HEK293 (cell line): Measurements from ENCODE around the gene DCHS1.

Source experiments
- CTCF ChIA-PET: fragments of 350-600 bp; formaldehyde crosslinking; extraction: SDS; loops from one replicate; lab custom pipeline; 2021; ENCODE audit warnings: antibody characterized with exemption; lab: Yijun Ruan, JAX
- POLR2A ChIA-PET: fragments of 300-600 bp; formaldehyde crosslinking; extraction: SDS; loops from one replicate; lab custom pipeline; 2020; ENCODE audit warnings: antibody characterized with exemption, inconsistent platforms; lab: Yijun Ruan, JAX
- H3K27ac ChIP-seq: fragments of 200-500 bp; sonication (Bioruptor generic); 2 replicates; pipeline ENCODE4 v1.5.1; 2014; ENCODE audit warnings: low read depth, low read length, control low read depth, inconsistent platforms; ENCODE audit errors: extremely low read depth
- H3K36me3 ChIP-seq, 2 experiments: fragments of 200-500 bp in 1 of 2; sonication (Bioruptor generic) in 1 of 2; 1 replicate in 1 of 2; 2 replicates in 1 of 2; pipeline ENCODE4 v1.5.1; 2014 to 2017; ENCODE audit warnings: inconsistent platforms in 2 of 2, low read length in 2 of 2; ENCODE audit not compliant: control insufficient read depth in 2 of 2, insufficient read depth in 1 of 2
- H3K4me1 ChIP-seq: fragments of 200-500 bp; sonication (Bioruptor generic); 2 replicates; pipeline ENCODE4 v1.5.1; 2014; ENCODE audit warnings: mild to moderate bottlenecking, low read length, inconsistent platforms; ENCODE audit not compliant: control insufficient read depth, insufficient read depth
- H3K4me3 ChIP-seq: 2 replicates; pipeline ENCODE4 v1.5.1; 2011; ENCODE audit warnings: low read depth, mild to moderate bottlenecking, control low read depth, low read length, moderate library complexity
- H3K9me3 ChIP-seq: fragments of 200-500 bp; sonication (Bioruptor generic); 2 replicates; pipeline ENCODE4 v1.5.1; 2014; ENCODE audit warnings: low read depth, low read length, inconsistent platforms; ENCODE audit not compliant: control insufficient read depth, insufficient read depth
- FEZF1 ChIP-seq: fragments of 450-650 bp; formaldehyde crosslinking; IDR thresholded peaks from 2 replicates; pipeline ENCODE4 v1.5.1; 2016; ENCODE audit warnings: missing biosample characterization, missing genetic modification characterization
- KLF7 ChIP-seq: fragments of 450-650 bp; formaldehyde crosslinking; IDR thresholded peaks from 2 replicates; pipeline ENCODE4 v1.5.1; 2016; ENCODE audit warnings: missing biosample characterization, missing genetic modification characterization, borderline replicate concordance
- KLF8 ChIP-seq: fragments of 450-650 bp; formaldehyde crosslinking; IDR thresholded peaks from 2 replicates; pipeline ENCODE4 v1.5.1; 2016; ENCODE audit warnings: missing biosample characterization, missing genetic modification characterization
- ZNF10 ChIP-seq: fragments of 450-650 bp; formaldehyde crosslinking; IDR thresholded peaks from 2 replicates; pipeline ENCODE4 v1.5.1; 2017; ENCODE audit warnings: missing biosample characterization, missing genetic modification characterization
- ZNF146 ChIP-seq: fragments of 450-650 bp; formaldehyde crosslinking; IDR thresholded peaks from 2 replicates; pipeline ENCODE4 v1.5.1; 2016; ENCODE audit warnings: missing biosample characterization, missing genetic modification characterization
- ZNF169 ChIP-seq: fragments of 450-650 bp; formaldehyde crosslinking; IDR thresholded peaks from 2 replicates; pipeline ENCODE4 v1.5.1; 2016; ENCODE audit warnings: missing biosample characterization, missing genetic modification characterization
- ZNF274 ChIP-seq, 2 experiments: fragments of 200-500 bp in 1 of 2; fragments of 450-650 bp in 1 of 2; sonication (Bioruptor generic) in 1 of 2; formaldehyde crosslinking in 1 of 2; IDR thresholded peaks; 2 replicates each; pipeline versions ENCODE4 v1.5.1 to v1.6.1; 2014 to 2016; ENCODE audit warnings: borderline replicate concordance in 1 of 2, inconsistent platforms in 1 of 2, low read length in 1 of 2, missing biosample characterization in 1 of 2, missing genetic modification characterization in 1 of 2
- ZNF335 ChIP-seq: fragments of 450-650 bp; formaldehyde crosslinking; conservative IDR thresholded peaks from 2 replicates; pipeline ENCODE4 v1.5.1; 2016; ENCODE audit warnings: missing biosample characterization, missing genetic modification characterization
- ZNF426 ChIP-seq: fragments of 450-650 bp; formaldehyde crosslinking; IDR thresholded peaks from 2 replicates; pipeline ENCODE4 v1.5.1; 2017; ENCODE audit warnings: missing biosample characterization, missing genetic modification characterization, mild to moderate bottlenecking, inconsistent platforms, moderate library complexity
- ZNF600 ChIP-seq: fragments of 450-650 bp; formaldehyde crosslinking; IDR thresholded peaks from 2 replicates; pipeline ENCODE4 v1.5.1; 2016; ENCODE audit warnings: missing biosample characterization, missing genetic modification characterization
- TF ChIP-seq, protein P1 (sequence below): fragments of 450-650 bp; formaldehyde crosslinking; IDR thresholded peaks from 2 replicates; pipeline ENCODE4 v1.5.1; 2016; ENCODE audit warnings: missing biosample characterization, missing genetic modification characterization
- TF ChIP-seq, protein P2 (sequence below): fragments of 450-650 bp; formaldehyde crosslinking; IDR thresholded peaks from 2 replicates; pipeline ENCODE4 v1.5.1; 2016; ENCODE audit warnings: missing biosample characterization, missing genetic modification characterization
- TF ChIP-seq, protein P3 (sequence below): fragments of 450-650 bp; formaldehyde crosslinking; IDR thresholded peaks from 2 replicates; pipeline ENCODE4 v1.5.0; 2017; ENCODE audit warnings: missing biosample characterization, missing genetic modification characterization, borderline replicate concordance
- TF ChIP-seq, protein P4 (sequence below): fragments of 450-650 bp; formaldehyde crosslinking; IDR thresholded peaks from 2 replicates; pipeline ENCODE4 v1.5.1; 2016; ENCODE audit warnings: missing biosample characterization, missing genetic modification characterization, borderline replicate concordance
- TF ChIP-seq, protein P5 (sequence below): fragments of 450-650 bp; formaldehyde crosslinking; IDR thresholded peaks from 2 replicates; pipeline ENCODE4 v1.5.1; 2016; ENCODE audit warnings: missing biosample characterization, missing genetic modification characterization

The DCHS1 gene

DNA sequence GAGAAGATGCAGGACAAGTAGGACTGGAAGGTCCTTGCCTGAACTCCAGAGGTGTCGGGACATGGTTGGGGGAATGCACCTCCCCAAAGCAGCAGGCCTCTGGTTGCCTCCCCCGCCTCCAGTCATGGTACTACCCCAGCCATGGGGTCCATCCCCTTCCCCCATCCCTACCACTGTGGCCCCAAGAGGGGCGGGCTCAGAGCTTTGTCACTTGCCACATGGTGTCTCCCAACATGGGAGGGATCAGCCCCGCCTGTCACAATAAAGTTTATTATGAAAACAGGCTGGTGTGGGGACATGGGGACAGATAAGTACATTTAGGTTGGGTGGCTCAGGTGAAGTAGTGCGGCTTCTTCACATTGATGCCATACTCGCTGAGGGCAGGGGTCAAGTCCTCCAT is 45.0 kb downstream of the DCHS1 start:
- Histone ChIP-seq H3K4me1 (no peaks in the 10 kb centered on the region), H3K4me3 (no peak overlapping the region)
- CTCF ChIA-PET = interaction anchor here (1.0 kb wide), 1 partner anchor 73 kb away, joined by 3 read pairs; no protein-coding TSS in a partner anchor
- TF ChIP-seq, protein P1, sequence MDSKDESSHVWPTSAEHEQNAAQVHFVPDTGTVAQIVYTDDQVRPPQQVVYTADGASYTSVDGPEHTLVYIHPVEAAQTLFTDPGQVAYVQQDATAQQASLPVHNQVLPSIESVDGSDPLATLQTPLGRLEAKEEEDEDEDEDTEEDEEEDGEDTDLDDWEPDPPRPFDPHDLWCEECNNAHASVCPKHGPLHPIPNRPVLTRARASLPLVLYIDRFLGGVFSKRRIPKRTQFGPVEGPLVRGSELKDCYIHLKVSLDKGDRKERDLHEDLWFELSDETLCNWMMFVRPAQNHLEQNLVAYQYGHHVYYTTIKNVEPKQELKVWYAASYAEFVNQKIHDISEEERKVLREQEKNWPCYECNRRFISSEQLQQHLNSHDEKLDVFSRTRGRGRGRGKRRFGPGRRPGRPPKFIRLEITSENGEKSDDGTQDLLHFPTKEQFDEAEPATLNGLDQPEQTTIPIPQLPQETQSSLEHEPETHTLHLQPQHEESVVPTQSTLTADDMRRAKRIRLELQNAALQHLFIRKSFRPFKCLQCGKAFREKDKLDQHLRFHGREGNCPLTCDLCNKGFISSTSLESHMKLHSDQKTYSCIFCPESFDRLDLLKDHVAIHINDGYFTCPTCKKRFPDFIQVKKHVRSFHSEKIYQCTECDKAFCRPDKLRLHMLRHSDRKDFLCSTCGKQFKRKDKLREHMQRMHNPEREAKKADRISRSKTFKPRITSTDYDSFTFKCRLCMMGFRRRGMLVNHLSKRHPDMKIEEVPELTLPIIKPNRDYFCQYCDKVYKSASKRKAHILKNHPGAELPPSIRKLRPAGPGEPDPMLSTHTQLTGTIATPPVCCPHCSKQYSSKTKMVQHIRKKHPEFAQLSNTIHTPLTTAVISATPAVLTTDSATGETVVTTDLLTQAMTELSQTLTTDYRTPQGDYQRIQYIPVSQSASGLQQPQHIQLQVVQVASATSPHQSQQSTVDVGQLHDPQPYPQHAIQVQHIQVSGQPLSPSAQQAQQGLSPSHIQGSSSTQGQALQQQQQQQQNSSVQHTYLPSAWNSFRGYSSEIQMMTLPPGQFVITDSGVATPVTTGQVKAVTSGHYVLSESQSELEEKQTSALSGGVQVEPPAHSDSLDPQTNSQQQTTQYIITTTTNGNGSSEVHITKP = peak; percentile 44; the same call in 1 of the 2 replicates
- no peak for TF ChIP-seq FEZF1 (tag by site-specific recombination)
- TF ChIP-seq, all 188 proteins: peak for 1
- Histone ChIP-seq H3K27ac (no peak overlapping the region), H3K36me3 (peaks cover 0 to 68% of the 10 kb centered on the region in 2 experiments; a peak in 1 of 3 replicates), H3K9me3 (no peaks in the 10 kb centered on the region)
- POLR2A ChIA-PET = interaction anchor here (1.7 kb wide), 2 partner anchors 9 to 11 kb away, joined by 7 to 8 read pairs; partner anchors contain the start of gene TPP1

DNA sequence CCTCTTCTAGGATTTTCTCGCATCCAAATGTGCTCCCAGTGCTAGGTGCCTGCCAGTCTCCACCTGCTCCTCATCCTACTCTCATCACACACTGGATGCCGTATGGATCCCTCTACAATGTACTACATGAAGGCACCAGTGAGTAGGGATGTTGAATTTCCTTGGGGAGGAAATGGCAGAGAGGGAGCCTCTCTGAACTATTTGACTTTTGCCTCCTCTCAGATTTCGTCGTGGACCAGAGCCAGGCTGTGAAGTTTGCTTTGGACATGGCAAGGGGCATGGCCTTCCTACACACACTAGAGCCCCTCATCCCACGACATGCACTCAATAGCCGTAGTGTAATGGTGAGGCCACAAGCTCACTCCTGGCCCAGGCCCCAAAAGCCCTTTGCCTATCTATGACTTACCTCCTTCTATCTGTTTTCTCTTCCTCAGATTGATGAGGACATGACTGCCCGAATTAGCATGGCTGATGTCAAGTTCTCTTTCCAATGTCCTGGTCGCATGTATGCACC is 46.0 kb downstream of the DCHS1 start:
- POLR2A ChIA-PET = interaction anchor here (1.3 kb wide), 1 partner anchor 74 kb away, joined by 6 read pairs; the partner anchor contains the start of gene MRPL17
- Histone ChIP-seq H3K9me3 (no peaks in the 10 kb centered on the region), H3K36me3 (peaks cover 0 to 57% of the 10 kb centered on the region in 2 experiments; a peak in 1 of 3 replicates), H3K4me1 (no peaks in the 10 kb centered on the region), H3K4me3 (no peak overlapping the region), H3K27ac (no peak overlapping the region)
- TF ChIP-seq ZNF600 (tag by site-specific recombination) = no peak
- TF ChIP-seq ZNF10 (tag by site-specific recombination) = no peak
- no peak for TF ChIP-seq ZNF335 (tag by site-specific recombination)
- TF ChIP-seq ZNF169 (tag by site-specific recombination) = no peak
- no peak for TF ChIP-seq KLF8
- TF ChIP-seq, protein P2, sequence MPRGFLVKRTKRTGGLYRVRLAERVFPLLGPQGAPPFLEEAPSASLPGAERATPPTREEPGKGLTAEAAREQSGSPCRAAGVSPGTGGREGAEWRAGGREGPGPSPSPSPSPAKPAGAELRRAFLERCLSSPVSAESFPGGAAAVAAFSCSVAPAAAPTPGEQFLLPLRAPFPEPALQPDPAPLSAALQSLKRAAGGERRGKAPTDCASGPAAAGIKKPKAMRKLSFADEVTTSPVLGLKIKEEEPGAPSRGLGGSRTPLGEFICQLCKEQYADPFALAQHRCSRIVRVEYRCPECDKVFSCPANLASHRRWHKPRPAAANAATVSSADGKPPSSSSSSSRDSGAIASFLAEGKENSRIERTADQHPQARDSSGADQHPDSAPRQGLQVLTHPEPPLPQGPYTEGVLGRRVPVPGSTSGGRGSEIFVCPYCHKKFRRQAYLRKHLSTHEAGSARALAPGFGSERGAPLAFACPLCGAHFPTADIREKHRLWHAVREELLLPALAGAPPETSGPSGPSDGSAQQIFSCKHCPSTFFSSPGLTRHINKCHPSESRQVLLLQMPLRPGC = no peak
- no peak for TF ChIP-seq ZNF426 (tag by site-specific recombination)
- TF ChIP-seq, protein P3, sequence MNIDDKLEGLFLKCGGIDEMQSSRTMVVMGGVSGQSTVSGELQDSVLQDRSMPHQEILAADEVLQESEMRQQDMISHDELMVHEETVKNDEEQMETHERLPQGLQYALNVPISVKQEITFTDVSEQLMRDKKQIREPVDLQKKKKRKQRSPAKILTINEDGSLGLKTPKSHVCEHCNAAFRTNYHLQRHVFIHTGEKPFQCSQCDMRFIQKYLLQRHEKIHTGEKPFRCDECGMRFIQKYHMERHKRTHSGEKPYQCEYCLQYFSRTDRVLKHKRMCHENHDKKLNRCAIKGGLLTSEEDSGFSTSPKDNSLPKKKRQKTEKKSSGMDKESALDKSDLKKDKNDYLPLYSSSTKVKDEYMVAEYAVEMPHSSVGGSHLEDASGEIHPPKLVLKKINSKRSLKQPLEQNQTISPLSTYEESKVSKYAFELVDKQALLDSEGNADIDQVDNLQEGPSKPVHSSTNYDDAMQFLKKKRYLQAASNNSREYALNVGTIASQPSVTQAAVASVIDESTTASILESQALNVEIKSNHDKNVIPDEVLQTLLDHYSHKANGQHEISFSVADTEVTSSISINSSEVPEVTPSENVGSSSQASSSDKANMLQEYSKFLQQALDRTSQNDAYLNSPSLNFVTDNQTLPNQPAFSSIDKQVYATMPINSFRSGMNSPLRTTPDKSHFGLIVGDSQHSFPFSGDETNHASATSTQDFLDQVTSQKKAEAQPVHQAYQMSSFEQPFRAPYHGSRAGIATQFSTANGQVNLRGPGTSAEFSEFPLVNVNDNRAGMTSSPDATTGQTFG (tag by site-specific recombination) = no peak
- TF ChIP-seq ZNF146 (tag by site-specific recombination) = no peak
- TF ChIP-seq KLF7 (tag by site-specific recombination) = no peak
- TF ChIP-seq ZNF274 (IDR thresholded peaks at IDR 0.05; ENCODE audit: low read length) = no peak
- TF ChIP-seq ZNF274 (tag by site-specific recombination; IDR thresholded peaks at IDR 0.05; ENCODE audit: borderline replicate concordance) = no peak
- TF ChIP-seq, protein P4, sequence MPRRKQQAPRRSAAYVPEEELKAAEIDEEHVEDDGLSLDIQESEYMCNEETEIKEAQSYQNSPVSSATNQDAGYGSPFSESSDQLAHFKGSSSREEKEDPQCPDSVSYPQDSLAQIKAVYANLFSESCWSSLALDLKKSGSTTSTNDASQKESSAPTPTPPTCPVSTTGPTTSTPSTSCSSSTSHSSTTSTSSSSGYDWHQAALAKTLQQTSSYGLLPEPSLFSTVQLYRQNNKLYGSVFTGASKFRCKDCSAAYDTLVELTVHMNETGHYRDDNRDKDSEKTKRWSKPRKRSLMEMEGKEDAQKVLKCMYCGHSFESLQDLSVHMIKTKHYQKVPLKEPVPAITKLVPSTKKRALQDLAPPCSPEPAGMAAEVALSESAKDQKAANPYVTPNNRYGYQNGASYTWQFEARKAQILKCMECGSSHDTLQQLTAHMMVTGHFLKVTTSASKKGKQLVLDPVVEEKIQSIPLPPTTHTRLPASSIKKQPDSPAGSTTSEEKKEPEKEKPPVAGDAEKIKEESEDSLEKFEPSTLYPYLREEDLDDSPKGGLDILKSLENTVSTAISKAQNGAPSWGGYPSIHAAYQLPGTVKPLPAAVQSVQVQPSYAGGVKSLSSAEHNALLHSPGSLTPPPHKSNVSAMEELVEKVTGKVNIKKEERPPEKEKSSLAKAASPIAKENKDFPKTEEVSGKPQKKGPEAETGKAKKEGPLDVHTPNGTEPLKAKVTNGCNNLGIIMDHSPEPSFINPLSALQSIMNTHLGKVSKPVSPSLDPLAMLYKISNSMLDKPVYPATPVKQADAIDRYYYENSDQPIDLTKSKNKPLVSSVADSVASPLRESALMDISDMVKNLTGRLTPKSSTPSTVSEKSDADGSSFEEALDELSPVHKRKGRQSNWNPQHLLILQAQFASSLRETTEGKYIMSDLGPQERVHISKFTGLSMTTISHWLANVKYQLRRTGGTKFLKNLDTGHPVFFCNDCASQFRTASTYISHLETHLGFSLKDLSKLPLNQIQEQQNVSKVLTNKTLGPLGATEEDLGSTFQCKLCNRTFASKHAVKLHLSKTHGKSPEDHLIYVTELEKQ (tag by site-specific recombination) = no peak
- TF ChIP-seq, protein P5, sequence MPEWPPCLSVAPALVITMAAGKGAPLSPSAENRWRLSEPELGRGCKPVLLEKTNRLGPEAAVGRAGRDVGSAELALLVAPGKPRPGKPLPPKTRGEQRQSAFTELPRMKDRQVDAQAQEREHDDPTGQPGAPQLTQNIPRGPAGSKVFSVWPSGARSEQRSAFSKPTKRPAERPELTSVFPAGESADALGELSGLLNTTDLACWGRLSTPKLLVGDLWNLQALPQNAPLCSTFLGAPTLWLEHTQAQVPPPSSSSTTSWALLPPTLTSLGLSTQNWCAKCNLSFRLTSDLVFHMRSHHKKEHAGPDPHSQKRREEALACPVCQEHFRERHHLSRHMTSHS (tag by site-specific recombination) = no peak
- CTCF ChIA-PET = interaction anchor here (1.0 kb wide), 1 partner anchor 74 kb away, joined by 3 read pairs; no protein-coding TSS in a partner anchor
